Measurements from ENCODE around the gene FASTKD3. TPM values are rescaled to one million over a fixed set of nuclear protein-coding genes. Genes with fewer than 3 reads are reported as not detected.

Gene FASTKD3
- total and polyA plus RNA-seq, 2 donors from 2014 or later: 11.3 to 15.3 TPM

DNA sequence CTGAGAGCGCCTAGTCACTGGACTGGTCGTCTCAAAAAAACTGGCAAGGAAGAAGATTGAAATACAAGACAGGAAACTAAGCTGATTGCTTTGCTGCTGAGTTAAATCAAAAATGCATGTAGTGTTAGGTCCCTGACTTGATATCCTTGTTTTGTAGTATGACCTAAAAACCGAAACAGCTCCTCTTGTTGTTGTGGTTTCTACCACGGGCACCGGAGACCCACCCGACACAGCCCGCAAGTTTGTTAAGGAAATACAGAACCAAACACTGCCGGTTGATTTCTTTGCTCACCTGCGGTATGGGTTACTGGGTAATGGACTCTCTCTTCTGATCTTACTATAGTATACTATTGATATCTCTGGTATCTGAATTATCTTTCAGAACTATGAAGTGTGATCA, 4.4 kb upstream of the FASTKD3 start:
- H3K36me3 ChIP-seq (ENCODE audit: control insufficient read depth in 2 of 3, insufficient read depth in 3 of 3, low read length in 3 of 3): peaks cover 7 to 25% (median 10%) of the 10 kb centered on the region in 3 donors
- TF ChIP-seq, protein P1, sequence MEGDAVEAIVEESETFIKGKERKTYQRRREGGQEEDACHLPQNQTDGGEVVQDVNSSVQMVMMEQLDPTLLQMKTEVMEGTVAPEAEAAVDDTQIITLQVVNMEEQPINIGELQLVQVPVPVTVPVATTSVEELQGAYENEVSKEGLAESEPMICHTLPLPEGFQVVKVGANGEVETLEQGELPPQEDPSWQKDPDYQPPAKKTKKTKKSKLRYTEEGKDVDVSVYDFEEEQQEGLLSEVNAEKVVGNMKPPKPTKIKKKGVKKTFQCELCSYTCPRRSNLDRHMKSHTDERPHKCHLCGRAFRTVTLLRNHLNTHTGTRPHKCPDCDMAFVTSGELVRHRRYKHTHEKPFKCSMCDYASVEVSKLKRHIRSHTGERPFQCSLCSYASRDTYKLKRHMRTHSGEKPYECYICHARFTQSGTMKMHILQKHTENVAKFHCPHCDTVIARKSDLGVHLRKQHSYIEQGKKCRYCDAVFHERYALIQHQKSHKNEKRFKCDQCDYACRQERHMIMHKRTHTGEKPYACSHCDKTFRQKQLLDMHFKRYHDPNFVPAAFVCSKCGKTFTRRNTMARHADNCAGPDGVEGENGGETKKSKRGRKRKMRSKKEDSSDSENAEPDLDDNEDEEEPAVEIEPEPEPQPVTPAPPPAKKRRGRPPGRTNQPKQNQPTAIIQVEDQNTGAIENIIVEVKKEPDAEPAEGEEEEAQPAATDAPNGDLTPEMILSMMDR (IDR thresholded peaks at IDR 0.05; ENCODE audit: borderline replicate concordance, extremely low read depth, insufficient read depth): no peak
- H3K27me3 ChIP-seq (ENCODE audit: control insufficient read depth, insufficient read depth, low read length): no peaks in the 10 kb centered on the region
- no peak overlapping the region for H3K4me3 ChIP-seq (ENCODE audit: low read length in 3 of 3)
- DNase-seq (no peak), FAIRE-seq (no peak)
- no peak overlapping the region for H3K27ac ChIP-seq (ENCODE audit: low read depth in 2 of 2, low read length in 2 of 2)
- no peak overlapping the region for H3K9ac ChIP-seq (ENCODE audit: low read length in 3 of 3)
- intact Hi-C loops (cut with DNase I): no loop called here
- H3K4me1 ChIP-seq (ENCODE audit: control insufficient read depth in 2 of 3, insufficient read depth in 2 of 3, low read depth in 1 of 3, low read length in 3 of 3): peaks cover 0 to 10% (median under 1%) of the 10 kb centered on the region in 3 donors
- no peaks in the 10 kb centered on the region for H3K9me3 ChIP-seq (ENCODE audit: control insufficient read depth in 2 of 3, insufficient read depth in 1 of 3, low read length in 3 of 3)

DNA sequence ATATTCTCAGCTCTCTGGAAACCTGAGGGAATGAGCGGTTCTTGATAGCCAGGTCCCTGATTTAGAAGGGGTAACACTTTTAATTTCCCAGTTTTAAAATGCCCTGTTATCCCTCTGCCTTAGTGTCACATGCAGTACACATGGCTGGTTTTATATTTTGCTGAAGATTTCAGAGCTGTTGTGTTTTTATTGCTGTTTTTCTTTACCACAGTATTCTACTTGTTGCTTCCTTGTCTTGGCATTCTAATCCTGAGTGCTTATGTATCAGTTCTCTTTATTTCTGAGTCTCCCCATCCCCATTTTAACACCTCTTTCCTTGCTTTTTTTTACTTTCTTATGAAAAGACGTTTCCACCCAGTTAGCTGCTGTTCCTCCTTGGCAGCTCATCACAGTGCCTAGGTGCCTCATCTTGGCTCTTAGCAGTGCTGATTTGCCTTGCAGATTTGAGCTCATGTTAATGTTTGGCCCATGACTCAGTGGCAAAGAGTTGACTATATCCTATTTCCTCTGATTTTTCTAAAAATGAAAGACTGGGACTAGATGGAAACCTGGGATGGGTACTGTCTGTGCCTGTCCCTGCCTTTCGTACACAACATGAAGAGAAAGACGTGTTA, 3.8 kb upstream of the FASTKD3 start:
- DNase-seq (no peak), FAIRE-seq (no peak)
- intact Hi-C loops (cut with DNase I): no loop called here
- Histone ChIP-seq H3K36me3 (ENCODE audit: control insufficient read depth in 2 of 3, insufficient read depth in 3 of 3, low read length in 3 of 3) (peaks cover 7 to 20% (median 9%) of the 10 kb centered on the region in 3 donors), H3K27ac (ENCODE audit: low read depth in 2 of 2, low read length in 2 of 2) (no peak overlapping the region), H3K27me3 (ENCODE audit: control insufficient read depth, insufficient read depth, low read length) (no peaks in the 10 kb centered on the region), H3K9me3 (ENCODE audit: control insufficient read depth in 2 of 3, insufficient read depth in 1 of 3, low read length in 3 of 3) (no peaks in the 10 kb centered on the region), H3K4me1 (ENCODE audit: control insufficient read depth in 2 of 3, insufficient read depth in 2 of 3, low read depth in 1 of 3, low read length in 3 of 3) (peaks cover 0 to 11% (median 5%) of the 10 kb centered on the region in 3 donors), H3K9ac (ENCODE audit: low read length in 3 of 3) (no peak overlapping the region), H3K4me3 (ENCODE audit: low read length in 3 of 3) (no peak overlapping the region)
- TF ChIP-seq, protein P1 (IDR thresholded peaks at IDR 0.05; ENCODE audit: borderline replicate concordance, extremely low read depth, insufficient read depth): no peak

DNA sequence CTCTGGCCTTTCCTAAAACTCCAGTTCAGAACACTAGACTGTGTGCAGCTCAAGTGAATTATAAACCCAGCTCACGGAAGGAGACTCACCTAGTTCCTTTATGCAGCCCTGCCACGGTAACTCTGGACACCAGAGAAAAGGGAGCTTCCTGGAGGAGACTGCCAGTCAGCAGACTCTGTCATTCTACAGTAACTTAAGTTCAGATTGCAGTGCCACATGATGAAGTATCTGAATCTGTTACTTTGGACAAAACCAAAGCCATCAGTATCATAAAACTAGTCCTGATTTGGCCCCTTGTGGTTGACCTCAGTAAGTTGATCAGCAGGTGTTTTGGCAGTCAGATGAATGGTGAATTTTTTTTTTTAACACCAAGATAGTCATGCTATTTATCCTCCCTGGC, 2.8 kb upstream of the FASTKD3 start:
- intact Hi-C loops (cut with DNase I): no loop called here
- Histone ChIP-seq H3K27ac (ENCODE audit: low read depth in 2 of 2, low read length in 2 of 2) (no peak overlapping the region), H3K9ac (ENCODE audit: low read length in 3 of 3) (no peak overlapping the region), H3K27me3 (ENCODE audit: control insufficient read depth, insufficient read depth, low read length) (no peaks in the 10 kb centered on the region), H3K4me1 (ENCODE audit: control insufficient read depth in 2 of 3, insufficient read depth in 2 of 3, low read depth in 1 of 3, low read length in 3 of 3) (peaks cover 0 to 12% (median 10%) of the 10 kb centered on the region in 3 donors), H3K36me3 (ENCODE audit: control insufficient read depth in 2 of 3, insufficient read depth in 3 of 3, low read length in 3 of 3) (peaks cover 3 to 15% (median 7%) of the 10 kb centered on the region in 3 donors), H3K4me3 (ENCODE audit: low read length in 3 of 3) (no peak overlapping the region), H3K9me3 (ENCODE audit: control insufficient read depth in 2 of 3, insufficient read depth in 1 of 3, low read length in 3 of 3) (no peaks in the 10 kb centered on the region)
- FAIRE-seq: no peak
- DNase-seq: no peak
- TF ChIP-seq, protein P1 (IDR thresholded peaks at IDR 0.05; ENCODE audit: borderline replicate concordance, extremely low read depth, insufficient read depth): no peak
